Measurements from ENCODE around the gene C1GALT1C1L. TPM values are rescaled to one million over a fixed set of nuclear protein-coding genes. Genes with fewer than 3 reads are reported as not detected.

The C1GALT1C1L gene
- total and polyA plus RNA-seq, 2 of the 13 experiments (the other 11 are each of a cell fraction or from before 2014, with no cell fraction given) = 1.3 to 2.4 TPM

DNA sequence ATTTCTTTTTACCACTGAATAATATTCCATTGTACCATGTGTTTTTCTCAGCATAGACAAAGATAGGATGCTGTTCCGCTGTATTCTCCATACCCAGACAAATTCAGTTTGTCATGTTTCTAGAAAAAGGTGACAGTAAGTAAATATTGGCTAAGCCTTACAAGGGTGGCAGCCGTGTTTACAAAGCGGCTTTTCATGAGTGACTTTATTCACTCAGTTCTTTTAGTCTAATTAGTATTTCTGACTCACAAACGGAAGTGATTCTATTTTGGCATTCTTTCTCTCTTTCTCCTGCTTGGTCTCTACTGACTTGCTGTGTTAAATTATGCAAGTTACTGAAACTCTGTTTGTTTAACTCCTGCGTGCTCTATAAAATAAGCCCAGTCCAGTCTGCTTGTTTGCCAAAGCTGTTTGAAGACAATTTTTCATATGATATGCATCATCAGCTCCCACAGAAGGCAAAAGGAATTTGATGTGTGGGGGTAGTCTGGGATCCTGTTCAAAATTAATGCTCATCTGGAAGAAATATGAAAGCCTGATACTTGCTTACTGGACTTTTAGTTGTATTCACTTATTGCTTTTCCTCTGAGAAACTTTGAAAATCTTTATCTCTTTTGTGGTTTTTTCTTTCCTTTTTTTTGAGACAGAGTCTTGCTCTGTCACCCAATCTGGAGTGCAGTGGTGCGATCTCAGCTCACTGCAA, 41.5 kb downstream of the C1GALT1C1L start (continued):
- TF ChIP-seq, protein P1, sequence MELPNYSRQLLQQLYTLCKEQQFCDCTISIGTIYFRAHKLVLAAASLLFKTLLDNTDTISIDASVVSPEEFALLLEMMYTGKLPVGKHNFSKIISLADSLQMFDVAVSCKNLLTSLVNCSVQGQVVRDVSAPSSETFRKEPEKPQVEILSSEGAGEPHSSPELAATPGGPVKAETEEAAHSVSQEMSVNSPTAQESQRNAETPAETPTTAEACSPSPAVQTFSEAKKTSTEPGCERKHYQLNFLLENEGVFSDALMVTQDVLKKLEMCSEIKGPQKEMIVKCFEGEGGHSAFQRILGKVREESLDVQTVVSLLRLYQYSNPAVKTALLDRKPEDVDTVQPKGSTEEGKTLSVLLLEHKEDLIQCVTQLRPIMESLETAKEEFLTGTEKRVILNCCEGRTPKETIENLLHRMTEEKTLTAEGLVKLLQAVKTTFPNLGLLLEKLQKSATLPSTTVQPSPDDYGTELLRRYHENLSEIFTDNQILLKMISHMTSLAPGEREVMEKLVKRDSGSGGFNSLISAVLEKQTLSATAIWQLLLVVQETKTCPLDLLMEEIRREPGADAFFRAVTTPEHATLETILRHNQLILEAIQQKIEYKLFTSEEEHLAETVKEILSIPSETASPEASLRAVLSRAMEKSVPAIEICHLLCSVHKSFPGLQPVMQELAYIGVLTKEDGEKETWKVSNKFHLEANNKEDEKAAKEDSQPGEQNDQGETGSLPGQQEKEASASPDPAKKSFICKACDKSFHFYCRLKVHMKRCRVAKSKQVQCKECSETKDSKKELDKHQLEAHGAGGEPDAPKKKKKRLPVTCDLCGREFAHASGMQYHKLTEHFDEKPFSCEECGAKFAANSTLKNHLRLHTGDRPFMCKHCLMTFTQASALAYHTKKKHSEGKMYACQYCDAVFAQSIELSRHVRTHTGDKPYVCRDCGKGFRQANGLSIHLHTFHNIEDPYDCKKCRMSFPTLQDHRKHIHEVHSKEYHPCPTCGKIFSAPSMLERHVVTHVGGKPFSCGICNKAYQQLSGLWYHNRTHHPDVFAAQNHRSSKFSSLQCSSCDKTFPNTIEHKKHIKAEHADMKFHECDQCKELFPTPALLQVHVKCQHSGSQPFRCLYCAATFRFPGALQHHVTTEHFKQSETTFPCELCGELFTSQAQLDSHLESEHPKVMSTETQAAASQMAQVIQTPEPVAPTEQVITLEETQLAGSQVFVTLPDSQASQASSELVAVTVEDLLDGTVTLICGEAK (IDR thresholded peaks at IDR 0.05) = no peak
- TF ChIP-seq, protein P1 (CRISPR knock-in tag; IDR thresholded peaks at IDR 0.05) = no peak
- TF ChIP-seq RFXANK (CRISPR knock-in tag; IDR thresholded peaks at IDR 0.05) (no peak), ZNF383 (CRISPR knock-in tag; IDR thresholded peaks at IDR 0.05; ENCODE audit: borderline replicate concordance) (no peak), HNRNPL (IDR thresholded peaks at IDR 0.05; ENCODE audit: low read depth, low read length) (no peak), TCF7L2 (IDR thresholded peaks at IDR 0.05; ENCODE audit: low read depth, low read length) (no peak; the same call in 1 of the 2 replicates), ZNF607 (CRISPR knock-in tag; IDR thresholded peaks at IDR 0.05; ENCODE audit: borderline replicate concordance) (no peak), ZFP36 (IDR thresholded peaks at IDR 0.05; ENCODE audit: borderline replicate concordance, low read depth, low read length, partially characterized antibody) (no peak), FOSL2 (CRISPR knock-in tag; IDR thresholded peaks at IDR 0.05) (peak; percentile 96), MEIS2 (CRISPR knock-in tag; IDR thresholded peaks at IDR 0.05) (peak; percentile 88; the same call in 1 of the 2 replicates)
- TF ChIP-seq, protein P2, sequence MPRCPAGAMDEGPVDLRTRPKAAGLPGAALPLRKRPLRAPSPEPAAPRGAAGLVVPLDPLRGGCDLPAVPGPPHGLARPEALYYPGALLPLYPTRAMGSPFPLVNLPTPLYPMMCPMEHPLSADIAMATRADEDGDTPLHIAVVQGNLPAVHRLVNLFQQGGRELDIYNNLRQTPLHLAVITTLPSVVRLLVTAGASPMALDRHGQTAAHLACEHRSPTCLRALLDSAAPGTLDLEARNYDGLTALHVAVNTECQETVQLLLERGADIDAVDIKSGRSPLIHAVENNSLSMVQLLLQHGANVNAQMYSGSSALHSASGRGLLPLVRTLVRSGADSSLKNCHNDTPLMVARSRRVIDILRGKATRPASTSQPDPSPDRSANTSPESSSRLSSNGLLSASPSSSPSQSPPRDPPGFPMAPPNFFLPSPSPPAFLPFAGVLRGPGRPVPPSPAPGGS (CRISPR knock-in tag; IDR thresholded peaks at IDR 0.05) = no peak
